Type B pancreatic cell (in vitro differentiated cells): ENCODE data around the gene GINS1. TPM values are rescaled to one million over a fixed set of nuclear protein-coding genes. Genes with fewer than 3 reads are reported as not detected.
A peak's percentile ranks its signal among the peaks of the same experiment; 100 is the strongest.

Source experiments
- DNase-seq: peaks from one replicate; pipeline ENCODE4 v3.0.0; 2021; ENCODE audit warnings: mixed read lengths; ENCODE audit not compliant: unreplicated experiment; ENCODE audit errors: extremely low spot score
- H3K27ac Mint-ChIP-seq: 2 replicates; pipeline ENCODE4 v1.8.0; 2021; ENCODE audit warnings: mild to moderate bottlenecking, mixed read lengths
- H3K27me3 Mint-ChIP-seq: 2 replicates; pipeline ENCODE4 v1.8.0; 2021; ENCODE audit warnings: mixed read lengths
- H3K36me3 Mint-ChIP-seq: 2 replicates; pipeline ENCODE4 v1.8.0; 2021; ENCODE audit warnings: mixed read lengths
- H3K4me1 Mint-ChIP-seq: one replicate; pipeline ENCODE4 v1.8.0; 2021; ENCODE audit warnings: mixed read lengths; ENCODE audit not compliant: unreplicated experiment
- H3K4me3 Mint-ChIP-seq: 2 replicates; pipeline ENCODE4 v1.8.0; 2021; ENCODE audit warnings: mild to moderate bottlenecking, mixed read lengths
- H3K9me3 Mint-ChIP-seq: 2 replicates; pipeline ENCODE4 v1.8.0; 2021; ENCODE audit warnings: mixed read lengths
- total RNA-seq: library from RNA; stranded (reverse); gene quantifications from 2 replicates; pipeline ENCODE4 v1.2.1, GENCODE V29; 2021; ENCODE audit warnings: low replicate concordance
- TF ChIP-seq, protein P1 (sequence below): fragments of 200-600 bp; sonication (generic); conservative IDR thresholded peaks from 2 replicates; pipeline ENCODE4 v1.5.0; 2021; ENCODE audit warnings: antibody characterized with exemption, mild to moderate bottlenecking

Gene GINS1
- total RNA-seq, 1 donor from 2014 or later, result 30.2 TPM

DNA sequence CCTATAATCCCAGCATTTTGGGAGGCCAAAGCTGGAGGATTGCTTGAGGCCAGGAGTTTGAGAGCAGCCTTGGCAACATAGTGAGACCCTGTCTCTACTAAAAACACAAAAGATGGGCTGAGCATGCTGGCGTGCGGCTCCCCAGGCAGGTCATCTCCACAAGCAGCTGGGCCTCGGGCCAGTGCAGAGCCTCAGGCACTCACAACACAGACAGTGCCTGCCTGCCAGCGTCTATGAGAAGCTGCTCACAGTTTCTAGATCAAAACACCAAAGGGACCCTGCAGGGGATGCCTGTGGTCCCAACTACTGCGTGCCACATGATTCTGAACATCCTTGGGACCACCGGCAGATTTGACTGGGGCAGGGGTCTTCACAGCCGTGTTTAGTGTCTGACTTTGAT lies 59.4 kb downstream of the GINS1 start:
- Mint-ChIP-seq H3K4me3 (no peak overlapping the region), H3K4me1 (peaks cover 4% of the 10 kb centered on the region), H3K27me3 (no peaks in the 10 kb centered on the region), H3K27ac (no peak overlapping the region), H3K36me3 (peaks cover 25% of the 10 kb centered on the region), H3K9me3 (no peaks in the 10 kb centered on the region)
- no peak for DNase-seq
- TF ChIP-seq, protein P1, sequence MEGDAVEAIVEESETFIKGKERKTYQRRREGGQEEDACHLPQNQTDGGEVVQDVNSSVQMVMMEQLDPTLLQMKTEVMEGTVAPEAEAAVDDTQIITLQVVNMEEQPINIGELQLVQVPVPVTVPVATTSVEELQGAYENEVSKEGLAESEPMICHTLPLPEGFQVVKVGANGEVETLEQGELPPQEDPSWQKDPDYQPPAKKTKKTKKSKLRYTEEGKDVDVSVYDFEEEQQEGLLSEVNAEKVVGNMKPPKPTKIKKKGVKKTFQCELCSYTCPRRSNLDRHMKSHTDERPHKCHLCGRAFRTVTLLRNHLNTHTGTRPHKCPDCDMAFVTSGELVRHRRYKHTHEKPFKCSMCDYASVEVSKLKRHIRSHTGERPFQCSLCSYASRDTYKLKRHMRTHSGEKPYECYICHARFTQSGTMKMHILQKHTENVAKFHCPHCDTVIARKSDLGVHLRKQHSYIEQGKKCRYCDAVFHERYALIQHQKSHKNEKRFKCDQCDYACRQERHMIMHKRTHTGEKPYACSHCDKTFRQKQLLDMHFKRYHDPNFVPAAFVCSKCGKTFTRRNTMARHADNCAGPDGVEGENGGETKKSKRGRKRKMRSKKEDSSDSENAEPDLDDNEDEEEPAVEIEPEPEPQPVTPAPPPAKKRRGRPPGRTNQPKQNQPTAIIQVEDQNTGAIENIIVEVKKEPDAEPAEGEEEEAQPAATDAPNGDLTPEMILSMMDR, result no peak

DNA sequence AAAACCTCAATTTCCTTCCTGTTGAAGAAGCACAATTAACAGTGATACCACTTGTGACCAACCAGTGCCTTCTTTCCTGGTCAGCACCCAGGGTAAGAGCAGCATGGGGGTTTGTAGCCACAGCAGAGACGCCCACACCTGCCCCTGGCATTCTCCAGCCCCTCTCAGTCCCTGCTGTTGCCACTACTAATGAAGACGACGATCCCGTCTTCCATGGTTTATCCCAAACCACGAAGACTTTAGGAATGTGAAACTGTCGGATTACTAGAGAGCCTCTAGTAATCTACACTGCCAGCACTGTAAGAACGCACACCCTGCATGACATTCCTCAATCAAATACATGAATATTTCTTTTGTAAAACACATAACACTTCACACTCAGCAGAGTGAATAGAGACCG lies 60.0 kb downstream of the GINS1 start:
- Mint-ChIP-seq H3K36me3 (peaks cover 27% of the 10 kb centered on the region), H3K4me1 (peaks cover 4% of the 10 kb centered on the region), H3K27me3 (no peaks in the 10 kb centered on the region), H3K27ac (no peak overlapping the region), H3K9me3 (no peaks in the 10 kb centered on the region), H3K4me3 (no peak overlapping the region)
- no peak for DNase-seq
- TF ChIP-seq, protein P1, result no peak

DNA sequence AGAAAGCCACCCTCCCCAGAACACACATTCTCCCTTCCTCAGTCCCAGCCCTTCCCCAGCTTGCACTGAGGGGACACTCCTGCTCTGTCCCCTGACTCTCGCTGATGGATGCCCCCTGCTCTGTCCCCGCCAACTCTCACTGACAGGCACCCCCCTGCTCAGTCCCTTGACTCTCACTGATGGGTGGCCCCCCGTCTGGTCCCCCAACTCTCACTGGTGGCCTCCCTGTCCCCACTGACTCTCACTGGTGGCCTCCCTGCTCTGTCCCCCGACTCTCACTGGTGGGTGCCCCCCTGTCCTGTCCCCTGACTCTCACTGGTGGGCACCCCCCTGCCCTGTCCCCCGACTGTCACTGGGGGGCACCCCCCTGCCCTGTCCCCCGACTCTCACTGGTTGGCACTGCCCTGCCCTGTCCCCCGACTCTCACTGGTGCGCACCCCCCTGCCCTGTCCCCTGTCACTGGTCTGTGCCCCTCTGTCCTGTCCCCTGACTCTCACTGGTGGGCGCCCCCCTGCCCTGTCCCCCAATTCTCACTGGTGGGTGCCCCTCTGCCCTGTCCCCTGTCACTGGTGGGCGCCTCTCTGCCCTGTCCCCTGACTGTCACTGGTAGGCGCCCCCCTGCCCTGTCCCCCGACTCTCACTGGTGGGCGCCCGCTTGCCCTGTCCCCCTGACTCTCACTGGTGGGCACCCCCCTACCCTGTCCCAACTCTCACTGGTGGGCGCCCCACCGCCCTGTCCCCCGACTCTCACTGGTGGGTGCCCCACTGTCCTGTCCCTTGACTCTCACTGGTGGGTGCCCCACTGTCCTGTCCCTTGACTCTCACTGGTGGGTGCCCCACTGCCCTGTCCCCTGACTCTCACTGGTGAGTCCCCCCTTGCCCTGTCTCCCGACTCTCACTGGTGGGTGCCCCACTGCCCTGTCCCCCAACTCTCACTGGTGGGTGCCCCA lies 60.9 kb downstream of the GINS1 start:
- Mint-ChIP-seq H3K36me3 (peaks cover 31% of the 10 kb centered on the region), H3K4me3 (no peak overlapping the region), H3K27ac (no peak overlapping the region), H3K4me1 (peaks cover 4% of the 10 kb centered on the region), H3K27me3 (no peaks in the 10 kb centered on the region), H3K9me3 (no peaks in the 10 kb centered on the region)
- no peak for DNase-seq
- TF ChIP-seq, protein P1, result no peak

DNA sequence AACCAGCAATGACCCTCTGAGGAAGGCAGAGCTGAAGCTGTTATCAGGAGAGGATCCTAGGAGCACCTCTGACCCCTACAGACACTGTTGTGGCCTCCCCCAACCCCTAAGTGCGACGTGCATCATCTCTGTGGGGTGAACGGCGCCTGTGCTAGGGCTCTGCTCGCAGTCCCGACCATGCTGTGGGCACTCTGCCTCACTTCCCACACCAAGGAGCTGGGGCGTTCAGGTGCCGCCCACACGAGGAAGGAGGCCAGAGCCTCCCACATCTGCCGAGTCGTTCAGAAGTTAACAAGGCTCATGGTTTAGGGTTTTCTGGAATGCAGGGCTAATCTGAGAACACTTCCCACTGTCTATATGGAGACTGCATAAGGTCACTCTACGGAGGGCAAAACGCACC lies 62.1 kb downstream of the GINS1 start:
- H3K9me3 Mint-ChIP-seq, result no peaks in the 10 kb centered on the region
- no peaks in the 10 kb centered on the region for H3K27me3 Mint-ChIP-seq
- H3K4me3 Mint-ChIP-seq, result no peak overlapping the region
- peak overlapping the region; percentile 70 for H3K27ac Mint-ChIP-seq
- TF ChIP-seq, protein P1, result no peak
- H3K4me1 Mint-ChIP-seq, result peaks cover 4% of the 10 kb centered on the region
- DNase-seq, result no peak
- peaks cover 29% of the 10 kb centered on the region for H3K36me3 Mint-ChIP-seq

DNA sequence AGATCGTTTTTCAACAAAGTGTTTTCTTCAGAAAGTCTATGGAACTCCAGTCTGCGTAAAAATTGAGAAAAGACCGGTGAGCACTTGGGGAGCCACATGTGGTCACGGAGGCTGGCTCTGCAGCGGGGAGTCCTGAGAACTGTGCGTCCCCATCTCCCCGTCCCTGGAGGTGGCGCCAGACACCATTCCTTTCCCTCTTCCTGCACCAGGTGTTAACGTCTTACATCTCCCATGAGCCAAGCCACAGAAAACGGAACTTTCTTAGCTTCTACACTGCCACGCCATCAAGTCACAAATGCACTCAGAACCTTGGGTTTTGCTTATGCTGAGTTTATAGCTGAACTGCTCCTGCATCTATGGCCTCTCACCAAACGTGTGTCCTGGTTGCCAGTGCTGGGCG lies 62.6 kb downstream of the GINS1 start:
- peak overlapping the region; percentile 70 for H3K27ac Mint-ChIP-seq

More for the DNA sequence above, 62.6 kb downstream of the GINS1 start:
- Mint-ChIP-seq H3K4me3 (no peak overlapping the region), H3K27me3 (no peaks in the 10 kb centered on the region), H3K36me3 (peaks cover 29% of the 10 kb centered on the region), H3K4me1 (peaks cover 4% of the 10 kb centered on the region), H3K9me3 (no peaks in the 10 kb centered on the region)
- DNase-seq, result no peak
- TF ChIP-seq, protein P1, result peak; percentile 67
